Pancreas (tissue), 10 donors: ENCODE data around the gene DTWD2. TPM values are rescaled to one million over a fixed set of nuclear protein-coding genes. Genes with fewer than 3 reads are reported as not detected.
"Not testable (repeated sequence)": the region's sequence is repeated elsewhere in the genome, so short reads cannot be mapped to it uniquely, and the experiment has no call there.

Experiments used
- ATAC-seq, 4 donors: fragments of 200-7000 bp; cut with Tn5 transposase; one replicate each; pipeline versions ENCODE4 v1.8.0 to v1.9.1; 2020; ENCODE audit warnings: mild to moderate bottlenecking in 4 of 4, moderate library complexity in 4 of 4
- DNase-seq, 6 donors: peaks; one replicate each; pipeline ENCODE4 v3.0.0-alpha.2; 2020
- FAIRE-seq: peaks from 2 replicates; lab custom pipeline; 2012; peaks lifted over from hg19 to GRCh38; lab: Jason Lieb, UNC
- H3K27ac ChIP-seq, 4 donors: fragments of 200-600 bp; sonication (generic); 1 replicate in 3 of 4; 2 replicates in 1 of 4; pipeline versions ENCODE4 v1.5.0 to v1.8.0; 2020
- H3K27me3 ChIP-seq, 4 donors: fragments of 200-600 bp; one replicate each; pipeline ENCODE4 v1.8.0; 2021
- H3K36me3 ChIP-seq, 3 donors: fragments of 200-600 bp; sonication (generic) in 1 of 3; one replicate each; pipeline versions ENCODE4 v1.5.0 to v1.8.0; 2020 to 2021
- H3K4me1 ChIP-seq, 3 donors: fragments of 200-600 bp; one replicate each; pipeline ENCODE4 v1.8.0; 2021
- H3K4me3 ChIP-seq, 4 donors: fragments of 200-600 bp; sonication (generic) in 2 of 4; one replicate each; pipeline versions ENCODE4 v1.5.0 to v1.8.0; 2020 to 2021
- H3K9me3 ChIP-seq, 4 donors: fragments of 200-600 bp; one replicate each; pipeline ENCODE4 v1.8.0; 2021
- CTCF ChIP-seq, 4 donors: fragments of 200-600 bp; sonication (generic) in 3 of 4; IDR thresholded peaks; one replicate each; pipeline versions ENCODE4 v1.5.0 to v1.8.0; 2021; ENCODE audit warnings: antibody characterized with exemption in 4 of 4
- WGBS, 2 donors: extraction: QIAGEN DNeasy Blood & Tissue Kit; methylation state at CpG; one replicate each; pipeline ENCODE4 v1.1.7; 2013; 5-methylcytosine and 5-hydroxymethylcytosine counted together
- intact Hi-C, 3 donors: fragments of 100-400 bp; cut with DNase I; formaldehyde crosslinking; loops; one replicate each; pipeline versions ENCODE4 v1.11.1 to v1.14.2; 2022
- polyA plus RNA-seq, 2 donors: library from polyadenylated mRNA; stranded (reverse); fragments of 200-250 nt; gene quantifications; one replicate each; pipeline ENCODE4 v1.2.3, GENCODE V29; 2013
- total RNA-seq, 6 donors: library from RNA; stranded (reverse); fragmentation: NEBNext Ultra II Directional in 4 of 6; extraction: Animal tissue kit (Norgen Biotek cat#: 25700) in 4 of 6; gene quantifications; one replicate each; pipeline versions ENCODE4 v1.2.1 to v1.2.4, GENCODE V29; 2021 to 2023
- donor health status: healthy with polysubstance abuse.
- donor health status: DM: no; HTN: no; CAD: no; lungs with moderate emphysema.
- donor health status: DM: no; HTN: no; CAD: no.
- donor health status: control.
- donor health status: control.
- donor health status: Bipolar disorder and iron deficiency.
- donor health status: DM: yes; HTN: yes; CAD: no.
- donor health status: DM: no; HTN: no; CAD: no.
- donor health status: DM: no; HTN: no; CAD: no.
- donor health status: DM: yes; HTN: yes; CAD: no.

The DTWD2 gene
- total and polyA plus RNA-seq, 8 donors = 1.8 to 6.9 (median 4.5) TPM

DNA sequence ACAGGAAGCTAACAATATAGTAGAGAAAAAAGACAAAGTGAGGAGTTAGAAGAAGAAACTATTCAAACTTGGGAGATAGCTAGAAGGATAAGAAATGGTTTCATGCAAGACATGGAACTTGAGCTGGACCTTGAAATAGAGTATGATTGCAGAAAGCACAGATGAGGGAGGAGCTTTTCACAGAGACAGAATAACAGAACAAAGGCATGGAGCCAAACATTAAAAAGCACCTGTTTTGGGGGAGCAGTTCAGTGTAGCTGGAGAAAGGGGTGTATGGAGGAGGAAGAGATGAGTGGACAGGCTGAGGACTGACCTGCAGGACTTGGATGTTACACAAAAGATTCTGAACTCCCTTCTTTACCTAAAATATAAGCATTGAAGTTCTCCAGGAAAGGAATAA, 25.2 kb downstream of the DTWD2 start:
- no peaks in the 10 kb centered on the region for H3K36me3 ChIP-seq
- FAIRE-seq = no peak
- no peaks in the 10 kb centered on the region for H3K27me3 ChIP-seq
- H3K4me3 ChIP-seq = no peak overlapping the region
- peaks cover 0 to 9% (median 8%) of the 10 kb centered on the region in 3 donors for H3K4me1 ChIP-seq
- no peak overlapping the region for H3K27ac ChIP-seq
- DNase-seq = no peak
- intact Hi-C loops = no loop called here
- TF ChIP-seq CTCF (IDR thresholded peaks at IDR 0.05) = no peak
- no peaks in the 10 kb centered on the region for H3K9me3 ChIP-seq
- no peak for ATAC-seq

DNA sequence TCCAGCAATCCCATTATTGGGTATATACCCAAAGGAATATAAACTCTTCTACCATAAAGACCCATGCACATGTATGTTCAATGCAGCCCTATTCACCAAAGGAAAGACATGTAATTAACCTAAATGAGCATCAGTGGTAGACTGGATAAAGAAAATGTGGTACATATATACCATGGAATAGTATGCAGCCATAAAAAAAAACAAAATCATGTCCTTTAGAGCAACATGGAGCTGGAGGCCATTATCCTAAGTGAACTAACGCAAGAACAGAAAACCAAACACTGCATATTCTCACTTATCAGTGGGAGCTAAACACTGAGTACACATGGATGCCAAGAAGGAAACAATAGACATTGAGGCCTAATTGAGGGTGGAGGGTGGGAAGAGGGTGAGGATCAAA, 27.8 kb downstream of the DTWD2 start:
- intact Hi-C loops = no loop called here
- ATAC-seq (no peak), DNase-seq (no peak), FAIRE-seq (no peak)
- Histone ChIP-seq H3K27me3 (no peaks in the 10 kb centered on the region), H3K9me3 (no peaks in the 10 kb centered on the region), H3K27ac (no peak overlapping the region), H3K4me3 (no peak overlapping the region), H3K36me3 (no peaks in the 10 kb centered on the region), H3K4me1 (peaks cover 0 to 8% (median 4%) of the 10 kb centered on the region in 3 donors)
- TF ChIP-seq CTCF (IDR thresholded peaks at IDR 0.05) = no peak
- WGBS, 2 donors = 87 to 90% methylated on average over 1 of the region's 1 CpG

- 25 to 35% methylated on average over 2 of the region's 2 CpGs for WGBS, 2 donors
- Histone ChIP-seq H3K4me1 (peaks cover 0 to 8% (median 4%) of the 10 kb centered on the region in 3 donors), H3K4me3 (no peak overlapping the region), H3K27ac (no peak overlapping the region), H3K36me3 (no peaks in the 10 kb centered on the region), H3K27me3 (no peaks in the 10 kb centered on the region), H3K9me3 (no peaks in the 10 kb centered on the region)
- intact Hi-C loops = no loop called here
- no peak for DNase-seq
- TF ChIP-seq CTCF (IDR thresholded peaks at IDR 0.05) = no peak
- peak; percentile 75 for FAIRE-seq
- ATAC-seq = peak in 2 of 4 donors; percentile 27 to 62
These were observed 31.6 kb downstream of the DTWD2 start for GRCh38 chr5:118956727-118957126.

- ATAC-seq (no peak), FAIRE-seq (no peak), DNase-seq (no peak)
- no peak overlapping the region for H3K4me3 ChIP-seq
- H3K27me3 ChIP-seq = no peaks in the 10 kb centered on the region
- no peak overlapping the region for H3K27ac ChIP-seq
- H3K9me3 ChIP-seq = no peaks in the 10 kb centered on the region
- no peaks in the 10 kb centered on the region for H3K36me3 ChIP-seq
- H3K4me1 ChIP-seq = peaks cover 0 to 8% (median 4%) of the 10 kb centered on the region in 3 donors
- TF ChIP-seq CTCF (IDR thresholded peaks at IDR 0.05) = no peak
- intact Hi-C loops = no loop called here
These were observed 34.7 kb downstream of the DTWD2 start for GRCh38 chr5:118953652-118954005.

DNA sequence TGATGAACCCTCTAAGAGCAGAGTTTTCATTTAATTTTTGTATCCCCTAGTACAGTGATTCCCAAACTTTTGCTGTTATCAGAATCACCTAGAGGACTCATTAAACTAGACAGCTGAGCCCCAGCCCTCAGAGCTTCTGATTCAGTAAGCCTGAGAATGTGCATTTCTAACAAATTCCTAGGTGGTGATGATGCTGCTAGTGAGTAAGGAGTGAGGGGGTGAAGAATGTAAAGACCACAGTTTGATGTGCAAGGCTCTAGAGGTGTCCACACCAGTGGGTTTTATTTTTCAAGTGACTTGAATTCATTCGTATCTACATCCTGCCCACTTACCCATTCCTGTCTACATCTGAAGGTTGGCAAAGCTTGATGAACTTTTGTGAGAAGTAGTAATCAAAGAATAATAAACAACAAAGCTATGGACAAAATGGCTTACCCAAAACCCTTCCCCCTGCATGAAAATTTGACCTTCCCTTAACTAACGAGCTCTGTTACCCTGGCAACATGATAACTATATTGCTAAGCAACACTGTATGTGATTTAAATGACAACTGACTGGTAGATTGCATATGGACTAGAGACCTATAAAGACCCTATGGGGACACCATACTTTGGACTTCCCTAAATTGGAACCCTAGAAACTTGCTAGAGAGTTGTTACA, 35.2 kb downstream of the DTWD2 start:
- intact Hi-C loops = no loop called here
- no peak overlapping the region for H3K27ac ChIP-seq
- 63 to 66% methylated on average over 2 of the region's 2 CpGs for WGBS, 2 donors
- H3K4me1 ChIP-seq = peaks cover 0 to 8% (median 4%) of the 10 kb centered on the region in 3 donors
- no peak for FAIRE-seq
- H3K4me3 ChIP-seq = no peak overlapping the region
- no peak for DNase-seq
- no peaks in the 10 kb centered on the region for H3K36me3 ChIP-seq
- no peak for ATAC-seq
- TF ChIP-seq CTCF (IDR thresholded peaks at IDR 0.05) = no peak
- no peaks in the 10 kb centered on the region for H3K9me3 ChIP-seq
- no peaks in the 10 kb centered on the region for H3K27me3 ChIP-seq

DNA sequence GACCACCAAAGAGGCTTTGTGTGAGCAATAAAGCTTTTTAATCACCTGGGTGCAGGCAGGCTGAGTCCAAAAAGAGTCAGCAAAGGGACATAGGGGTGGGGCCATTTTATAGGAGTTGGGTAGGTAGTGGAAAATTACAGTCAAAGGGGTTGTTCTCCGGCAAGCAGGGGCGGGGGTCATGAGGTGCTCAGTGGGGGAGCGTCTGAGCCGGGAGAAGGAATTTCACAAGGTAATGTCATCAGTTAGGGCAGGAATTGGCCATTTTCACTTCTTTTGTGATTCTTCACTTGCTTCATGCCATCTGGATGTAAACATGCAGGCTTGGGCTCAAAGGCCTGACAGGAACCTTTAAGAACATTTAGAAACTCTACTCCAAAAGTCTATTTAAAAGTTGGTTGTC, 36.0 kb downstream of the DTWD2 start:
- H3K4me3 ChIP-seq, FAIRE-seq, DNase-seq, H3K4me1 ChIP-seq, H3K9me3 ChIP-seq, intact Hi-C loops, H3K27ac ChIP-seq, ATAC-seq, H3K36me3 ChIP-seq, H3K27me3 ChIP-seq: not testable (repeated sequence)
- 93 to 95% methylated on average over 4 of the region's 4 CpGs for WGBS, 2 donors

- FAIRE-seq, H3K36me3 ChIP-seq, intact Hi-C loops, H3K4me3 ChIP-seq, H3K27ac ChIP-seq, H3K9me3 ChIP-seq, H3K4me1 ChIP-seq, ATAC-seq, DNase-seq, H3K27me3 ChIP-seq: not testable (repeated sequence)
- 95 to 96% methylated on average over 9 of the region's 9 CpGs for WGBS, 2 donors
These were observed 38.0 kb downstream of the DTWD2 start for GRCh38 chr5:118950354-118950753.
